ENCODE measurements around the gene MBNL2.

DNA sequence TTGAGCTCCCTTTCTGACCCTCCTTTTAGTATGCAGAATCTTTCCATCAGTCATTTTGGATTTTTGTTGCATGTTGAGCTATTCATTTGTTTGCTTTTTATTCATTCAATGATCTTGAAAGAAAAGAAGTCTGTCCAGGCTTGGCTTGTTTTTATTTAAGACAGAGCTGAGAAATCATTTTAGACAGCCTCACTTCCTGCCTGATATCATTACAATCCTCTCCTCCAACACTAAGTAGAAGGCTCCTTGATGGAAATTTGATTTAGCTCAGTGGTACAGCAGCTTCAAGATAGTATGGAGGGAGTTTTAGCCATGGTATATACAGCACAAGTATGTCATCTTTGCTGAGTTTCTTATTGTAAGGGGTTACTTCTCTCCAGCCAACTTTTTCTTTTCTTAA is 28.4 kb downstream of the MBNL2 start:
- TF ChIP-seq, protein P1, sequence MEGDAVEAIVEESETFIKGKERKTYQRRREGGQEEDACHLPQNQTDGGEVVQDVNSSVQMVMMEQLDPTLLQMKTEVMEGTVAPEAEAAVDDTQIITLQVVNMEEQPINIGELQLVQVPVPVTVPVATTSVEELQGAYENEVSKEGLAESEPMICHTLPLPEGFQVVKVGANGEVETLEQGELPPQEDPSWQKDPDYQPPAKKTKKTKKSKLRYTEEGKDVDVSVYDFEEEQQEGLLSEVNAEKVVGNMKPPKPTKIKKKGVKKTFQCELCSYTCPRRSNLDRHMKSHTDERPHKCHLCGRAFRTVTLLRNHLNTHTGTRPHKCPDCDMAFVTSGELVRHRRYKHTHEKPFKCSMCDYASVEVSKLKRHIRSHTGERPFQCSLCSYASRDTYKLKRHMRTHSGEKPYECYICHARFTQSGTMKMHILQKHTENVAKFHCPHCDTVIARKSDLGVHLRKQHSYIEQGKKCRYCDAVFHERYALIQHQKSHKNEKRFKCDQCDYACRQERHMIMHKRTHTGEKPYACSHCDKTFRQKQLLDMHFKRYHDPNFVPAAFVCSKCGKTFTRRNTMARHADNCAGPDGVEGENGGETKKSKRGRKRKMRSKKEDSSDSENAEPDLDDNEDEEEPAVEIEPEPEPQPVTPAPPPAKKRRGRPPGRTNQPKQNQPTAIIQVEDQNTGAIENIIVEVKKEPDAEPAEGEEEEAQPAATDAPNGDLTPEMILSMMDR (IDR thresholded peaks at IDR 0.05; ENCODE audit: insufficient read depth, low read length) = no peak
- TF ChIP-seq GABPA (IDR thresholded peaks at IDR 0.05; ENCODE audit: low read depth) = no peak
- TF ChIP-seq POLR2AphosphoS5 (IDR thresholded peaks at IDR 0.05; ENCODE audit: low read depth) = no peak

All from HL-60 (cell line).